ENCODE measurements around the gene CCDC136.

CCDC136 gene

DNA sequence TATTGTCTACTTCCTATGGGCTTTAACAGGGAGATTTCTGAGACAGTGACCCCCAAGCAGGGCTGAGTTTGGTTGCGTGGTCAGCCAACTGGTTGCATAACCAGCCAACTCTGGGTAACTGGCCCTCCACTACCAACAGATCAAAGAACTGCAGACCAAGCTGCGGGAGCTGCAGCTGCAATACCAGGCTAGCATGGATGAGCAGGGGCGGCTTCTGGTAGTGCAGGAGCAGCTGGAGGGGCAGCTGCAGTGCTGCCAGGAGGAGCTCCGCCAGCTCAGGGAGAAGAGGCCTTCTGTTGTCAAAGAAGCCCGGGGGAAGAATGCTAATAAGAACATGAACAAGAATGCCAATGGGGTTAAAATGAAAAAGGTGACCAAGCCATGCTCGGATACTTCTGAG is 22.7 kb downstream of the CCDC136 start:
- TF ChIP-seq, protein P1, sequence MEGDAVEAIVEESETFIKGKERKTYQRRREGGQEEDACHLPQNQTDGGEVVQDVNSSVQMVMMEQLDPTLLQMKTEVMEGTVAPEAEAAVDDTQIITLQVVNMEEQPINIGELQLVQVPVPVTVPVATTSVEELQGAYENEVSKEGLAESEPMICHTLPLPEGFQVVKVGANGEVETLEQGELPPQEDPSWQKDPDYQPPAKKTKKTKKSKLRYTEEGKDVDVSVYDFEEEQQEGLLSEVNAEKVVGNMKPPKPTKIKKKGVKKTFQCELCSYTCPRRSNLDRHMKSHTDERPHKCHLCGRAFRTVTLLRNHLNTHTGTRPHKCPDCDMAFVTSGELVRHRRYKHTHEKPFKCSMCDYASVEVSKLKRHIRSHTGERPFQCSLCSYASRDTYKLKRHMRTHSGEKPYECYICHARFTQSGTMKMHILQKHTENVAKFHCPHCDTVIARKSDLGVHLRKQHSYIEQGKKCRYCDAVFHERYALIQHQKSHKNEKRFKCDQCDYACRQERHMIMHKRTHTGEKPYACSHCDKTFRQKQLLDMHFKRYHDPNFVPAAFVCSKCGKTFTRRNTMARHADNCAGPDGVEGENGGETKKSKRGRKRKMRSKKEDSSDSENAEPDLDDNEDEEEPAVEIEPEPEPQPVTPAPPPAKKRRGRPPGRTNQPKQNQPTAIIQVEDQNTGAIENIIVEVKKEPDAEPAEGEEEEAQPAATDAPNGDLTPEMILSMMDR (IDR thresholded peaks at IDR 0.05): no peak
- TF ChIP-seq ZFX (IDR thresholded peaks at IDR 0.05; ENCODE audit: borderline replicate concordance): no peak
- no peak overlapping the region for H3K27ac ChIP-seq

DNA sequence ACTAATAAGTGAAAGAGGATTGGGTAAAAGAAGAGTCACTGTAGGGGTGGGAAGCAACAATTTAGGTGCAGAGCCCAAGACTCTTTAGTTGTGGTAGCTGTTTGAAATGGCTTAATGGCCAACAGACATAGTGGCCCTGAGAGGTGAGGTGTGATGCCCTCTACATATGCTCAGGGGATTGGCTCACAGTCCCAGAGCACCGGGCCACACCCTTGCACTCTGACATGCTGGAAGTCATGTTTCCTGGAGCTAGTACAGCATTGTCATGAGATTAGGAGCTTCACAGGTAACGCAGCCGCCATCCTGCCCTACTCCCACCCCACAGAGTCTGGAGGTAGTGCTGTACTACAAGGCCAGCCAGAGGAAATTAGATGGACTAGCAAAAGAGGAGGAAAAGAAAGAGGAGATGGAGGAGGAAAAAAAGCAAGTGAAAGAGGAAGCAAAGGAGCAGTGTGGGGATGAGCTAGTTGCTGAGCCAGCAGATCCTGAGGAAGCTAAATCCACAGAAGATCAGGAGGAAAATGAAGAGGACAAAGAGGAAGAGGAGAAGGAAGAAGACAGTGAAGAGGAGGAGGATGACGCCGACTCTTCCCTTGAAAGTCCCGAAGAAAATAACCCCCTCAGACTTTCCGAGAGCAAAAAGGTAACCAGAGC is 23.6 kb downstream of the CCDC136 start:
- no peak overlapping the region for H3K27ac ChIP-seq
- TF ChIP-seq ZFX (IDR thresholded peaks at IDR 0.05; ENCODE audit: borderline replicate concordance): no peak
- TF ChIP-seq, protein P1 (IDR thresholded peaks at IDR 0.05): no peak

DNA sequence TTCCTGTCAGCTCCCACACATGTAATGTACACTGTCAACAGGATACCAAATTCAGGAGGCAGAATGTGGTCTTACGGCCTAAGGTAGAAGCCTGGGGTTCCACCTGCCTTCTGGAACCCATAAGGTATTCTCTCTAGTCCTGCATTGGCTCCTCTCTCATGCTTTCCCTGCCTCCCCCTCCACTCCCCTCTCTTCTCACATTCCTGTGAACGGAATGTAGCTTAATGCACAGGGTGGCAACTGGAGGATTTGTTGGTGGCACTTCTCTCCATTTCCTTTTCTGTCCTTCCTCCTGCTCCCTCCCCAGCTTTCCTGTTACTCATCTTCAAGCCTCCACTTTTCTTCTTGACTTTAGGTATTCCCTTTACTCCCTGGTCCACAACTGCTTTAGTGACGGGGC is 26.9 kb downstream of the CCDC136 start:
- TF ChIP-seq ZFX (IDR thresholded peaks at IDR 0.05; ENCODE audit: borderline replicate concordance): no peak
- TF ChIP-seq, protein P1 (IDR thresholded peaks at IDR 0.05): no peak
- no peak overlapping the region for H3K27ac ChIP-seq

DNA sequence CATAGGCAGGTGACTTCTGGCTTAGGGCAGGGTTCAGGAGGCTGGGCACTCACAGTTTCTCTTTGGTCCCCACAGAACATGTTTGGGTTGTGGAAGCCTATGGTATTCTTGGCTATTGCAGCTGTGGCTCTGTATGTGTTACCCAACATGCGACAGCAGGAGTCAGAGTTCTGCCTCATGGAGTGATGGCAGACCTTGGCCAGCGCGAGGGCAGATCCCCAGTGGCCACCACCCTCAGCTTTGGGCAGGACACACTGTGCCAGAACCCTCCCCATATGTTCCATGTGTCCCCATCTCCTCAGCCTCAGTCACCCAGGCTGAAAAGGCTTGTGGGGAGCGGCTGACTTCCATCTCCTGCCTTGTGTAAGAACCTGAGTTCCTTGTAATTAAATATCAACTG is 30.0 kb downstream of the CCDC136 start:
- TF ChIP-seq, protein P1 (IDR thresholded peaks at IDR 0.05): no peak
- TF ChIP-seq ZFX (IDR thresholded peaks at IDR 0.05; ENCODE audit: borderline replicate concordance): no peak
- no peak overlapping the region for H3K27ac ChIP-seq

DNA sequence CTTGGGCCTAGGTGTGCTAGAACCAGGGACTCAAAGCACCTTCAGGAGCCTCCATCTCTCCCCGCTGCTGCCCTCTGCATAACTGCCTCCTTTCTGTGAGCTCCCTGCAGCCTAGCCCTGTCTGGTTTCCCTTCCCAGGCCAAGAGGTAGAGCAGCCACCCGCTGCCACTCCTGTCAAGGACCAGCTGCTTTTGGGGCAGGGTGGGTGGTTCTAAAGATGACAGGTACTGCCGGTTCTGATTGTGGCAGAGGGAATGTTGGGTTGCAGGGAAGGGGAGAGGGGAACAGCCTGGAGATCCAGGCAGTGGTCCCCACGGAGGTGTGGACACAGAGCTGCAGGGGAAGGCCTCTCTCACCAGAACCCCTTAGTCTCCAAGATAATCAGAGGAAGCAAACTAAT is 34.7 kb downstream of the CCDC136 start:
- H3K27ac ChIP-seq: no peak overlapping the region
- no peak for TF ChIP-seq ZFX (IDR thresholded peaks at IDR 0.05; ENCODE audit: borderline replicate concordance)
- TF ChIP-seq, protein P1 (IDR thresholded peaks at IDR 0.05): no peak

DNA sequence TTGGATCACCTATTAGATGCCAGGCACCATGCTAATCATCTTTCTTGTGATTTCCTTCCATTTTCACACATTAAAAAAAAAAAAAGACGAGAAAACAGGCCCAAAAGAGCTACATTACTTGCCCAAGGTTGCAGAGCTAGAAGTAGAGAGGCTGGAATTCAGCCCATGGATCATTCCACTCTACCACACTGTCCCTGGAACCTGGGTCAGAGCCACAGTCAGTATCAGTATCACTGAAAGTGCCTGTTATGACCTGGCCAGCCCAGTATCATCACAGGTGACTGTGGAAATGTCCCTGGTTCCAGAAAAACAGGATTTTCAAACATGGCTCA is 35.1 kb downstream of the CCDC136 start:
- TF ChIP-seq, protein P1 (IDR thresholded peaks at IDR 0.05): no peak
- TF ChIP-seq ZFX (IDR thresholded peaks at IDR 0.05; ENCODE audit: borderline replicate concordance): no peak
- no peak overlapping the region for H3K27ac ChIP-seq

DNA sequence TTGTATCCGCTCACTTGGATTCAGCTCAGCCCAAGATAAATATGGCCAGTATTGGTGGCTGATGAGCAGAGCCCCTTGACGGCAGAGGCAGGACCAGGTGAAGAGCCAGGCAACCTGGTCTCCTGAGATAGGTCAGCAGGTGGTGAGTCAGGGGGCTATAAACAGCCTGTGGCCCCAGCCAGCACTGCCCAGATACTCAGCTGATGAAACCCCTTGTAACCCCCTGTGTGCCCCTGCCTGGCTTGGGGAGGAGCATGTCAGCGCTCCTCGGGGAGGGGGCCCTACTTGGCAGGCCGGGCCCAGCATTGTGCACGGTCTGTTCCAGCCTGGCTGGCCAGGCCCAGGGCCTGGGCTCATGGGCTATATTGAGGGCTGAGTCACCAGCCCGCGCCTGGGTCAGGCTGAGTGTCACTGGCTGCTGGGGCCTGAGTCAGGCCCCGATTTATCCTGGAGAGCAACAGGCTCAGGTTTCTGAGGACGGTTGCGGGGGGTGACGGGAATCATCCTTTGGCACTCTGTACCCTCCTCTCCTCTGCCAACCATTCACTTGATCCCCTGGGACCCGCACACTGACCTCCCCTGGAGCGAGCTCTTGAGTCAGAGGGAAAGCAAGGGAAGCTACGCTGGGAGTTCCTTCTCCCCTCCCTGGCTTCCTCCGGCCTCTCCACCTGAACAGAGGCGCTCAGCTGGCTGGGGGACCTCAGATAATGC is 35.6 kb downstream of the CCDC136 start:
- TF ChIP-seq, protein P1 (IDR thresholded peaks at IDR 0.05): no peak
- no peak for TF ChIP-seq ZFX (IDR thresholded peaks at IDR 0.05; ENCODE audit: borderline replicate concordance)
- no peak overlapping the region for H3K27ac ChIP-seq

Measured in 22Rv1 (cell line).